GM12872 (cell line): ENCODE data around the gene TMIGD2.

ENCODE experiments used
- TF ChIP-seq, protein P1 (sequence below): IDR thresholded peaks from 3 replicates; pipeline ENCODE4 v1.5.1; 2011; ENCODE audit warnings: low read depth, mild to moderate bottlenecking, low read length, moderate library complexity; ENCODE audit not compliant: insufficient read depth

The TMIGD2 gene

DNA sequence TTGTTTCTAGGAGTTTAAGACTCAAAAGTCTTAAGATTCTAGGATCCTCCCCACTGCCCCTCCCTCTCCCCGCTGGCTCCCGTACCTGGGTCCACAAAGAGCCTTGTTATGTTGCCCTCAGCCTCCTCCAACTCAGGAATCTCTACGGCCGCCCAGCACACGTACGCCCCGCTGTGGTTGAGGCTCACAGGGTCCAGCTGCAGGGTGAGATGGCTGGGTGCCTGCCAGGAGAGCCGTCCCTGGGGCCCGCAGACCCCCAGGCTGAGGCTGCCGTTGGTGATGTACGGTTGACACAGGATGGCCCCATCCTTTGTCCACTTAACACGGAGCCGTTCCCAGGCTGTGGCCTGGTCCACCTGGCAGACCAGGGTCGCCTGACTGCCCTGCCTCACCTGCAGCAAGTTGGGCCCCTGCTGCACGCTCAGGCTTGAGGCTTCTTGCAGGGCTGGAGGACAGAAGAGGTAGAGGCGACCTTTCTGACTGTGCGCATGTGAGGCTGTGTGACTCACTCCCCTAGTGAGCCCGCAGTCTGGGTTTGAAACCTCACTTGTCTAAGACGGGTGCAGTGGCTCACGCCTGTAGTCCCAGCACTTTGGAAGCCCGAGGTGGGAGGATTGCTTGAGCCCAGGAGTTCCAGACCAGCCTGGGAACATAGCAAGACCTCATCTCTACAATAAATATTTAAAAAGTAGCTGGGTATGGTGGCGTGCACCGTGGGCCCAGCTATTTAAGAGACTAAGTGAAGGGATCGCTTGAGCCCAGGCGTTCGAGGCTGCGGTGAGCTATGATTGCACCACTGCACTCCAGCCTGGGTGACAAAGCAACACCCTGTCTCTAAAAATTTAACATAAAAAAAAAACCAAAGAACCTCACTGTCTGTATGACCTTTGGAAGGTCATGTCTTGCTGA is 4.0 kb downstream of the TMIGD2 start:
- TF ChIP-seq, protein P1, sequence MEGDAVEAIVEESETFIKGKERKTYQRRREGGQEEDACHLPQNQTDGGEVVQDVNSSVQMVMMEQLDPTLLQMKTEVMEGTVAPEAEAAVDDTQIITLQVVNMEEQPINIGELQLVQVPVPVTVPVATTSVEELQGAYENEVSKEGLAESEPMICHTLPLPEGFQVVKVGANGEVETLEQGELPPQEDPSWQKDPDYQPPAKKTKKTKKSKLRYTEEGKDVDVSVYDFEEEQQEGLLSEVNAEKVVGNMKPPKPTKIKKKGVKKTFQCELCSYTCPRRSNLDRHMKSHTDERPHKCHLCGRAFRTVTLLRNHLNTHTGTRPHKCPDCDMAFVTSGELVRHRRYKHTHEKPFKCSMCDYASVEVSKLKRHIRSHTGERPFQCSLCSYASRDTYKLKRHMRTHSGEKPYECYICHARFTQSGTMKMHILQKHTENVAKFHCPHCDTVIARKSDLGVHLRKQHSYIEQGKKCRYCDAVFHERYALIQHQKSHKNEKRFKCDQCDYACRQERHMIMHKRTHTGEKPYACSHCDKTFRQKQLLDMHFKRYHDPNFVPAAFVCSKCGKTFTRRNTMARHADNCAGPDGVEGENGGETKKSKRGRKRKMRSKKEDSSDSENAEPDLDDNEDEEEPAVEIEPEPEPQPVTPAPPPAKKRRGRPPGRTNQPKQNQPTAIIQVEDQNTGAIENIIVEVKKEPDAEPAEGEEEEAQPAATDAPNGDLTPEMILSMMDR = no peak

DNA sequence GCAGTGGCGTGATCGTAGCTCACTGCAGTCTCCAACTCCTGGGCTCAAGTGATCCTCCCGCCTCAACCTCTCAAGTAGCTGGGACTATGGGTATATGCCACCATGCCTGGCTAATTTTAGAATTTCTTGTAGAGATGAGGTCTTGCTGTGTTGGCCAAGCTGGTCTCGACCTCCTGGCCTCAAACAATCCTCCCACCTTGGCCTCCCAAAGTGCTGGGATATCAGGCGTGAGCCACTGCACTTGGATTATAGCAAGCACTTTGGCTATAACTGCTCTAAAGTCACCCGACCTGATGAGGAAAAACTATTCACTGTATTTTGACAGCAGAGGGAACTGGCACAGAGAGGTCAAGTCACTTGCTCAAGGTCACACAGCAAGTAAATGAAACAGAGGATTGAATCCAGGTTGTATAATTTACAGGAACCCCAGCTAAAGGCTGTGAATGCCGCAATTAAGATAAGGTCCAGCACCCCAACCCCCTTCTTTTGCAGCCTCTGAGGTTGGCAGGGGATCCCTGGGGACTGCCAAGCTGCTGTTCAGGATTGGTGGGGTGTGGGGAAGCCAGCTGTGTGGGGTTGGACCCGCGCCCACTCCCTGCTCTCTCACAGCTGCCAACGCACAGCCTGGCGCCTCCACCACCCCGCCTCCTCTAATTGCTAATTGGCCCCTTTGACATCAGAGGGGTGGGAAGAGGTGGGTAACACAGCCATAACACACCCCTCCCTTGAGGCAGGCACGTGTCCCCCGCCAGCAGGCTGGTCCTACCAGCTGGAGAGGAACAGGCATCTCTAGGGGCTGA is 6.0 kb downstream of the TMIGD2 start:
- TF ChIP-seq, protein P1 = no peak

DNA sequence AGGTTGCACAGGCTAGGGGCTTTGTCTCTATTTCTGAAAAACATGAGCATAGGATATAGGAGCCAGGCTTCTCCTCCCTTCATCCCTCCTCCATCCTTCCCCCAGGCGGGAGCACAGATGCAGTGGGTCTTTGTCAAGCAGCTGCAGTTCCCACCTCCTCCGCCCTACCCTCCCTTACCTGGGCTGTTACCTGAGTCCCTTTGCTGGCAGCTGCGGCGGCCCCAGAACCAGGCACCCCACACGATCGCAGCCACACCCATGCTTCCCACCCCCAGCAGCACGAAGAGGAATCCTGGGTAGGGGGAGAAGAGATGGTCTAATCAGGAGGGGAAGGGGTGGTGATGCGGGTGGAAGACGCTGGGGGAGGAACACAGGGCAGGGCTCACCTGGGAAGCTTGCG is 7.8 kb downstream of the TMIGD2 start:
- TF ChIP-seq, protein P1 = no peak

DNA sequence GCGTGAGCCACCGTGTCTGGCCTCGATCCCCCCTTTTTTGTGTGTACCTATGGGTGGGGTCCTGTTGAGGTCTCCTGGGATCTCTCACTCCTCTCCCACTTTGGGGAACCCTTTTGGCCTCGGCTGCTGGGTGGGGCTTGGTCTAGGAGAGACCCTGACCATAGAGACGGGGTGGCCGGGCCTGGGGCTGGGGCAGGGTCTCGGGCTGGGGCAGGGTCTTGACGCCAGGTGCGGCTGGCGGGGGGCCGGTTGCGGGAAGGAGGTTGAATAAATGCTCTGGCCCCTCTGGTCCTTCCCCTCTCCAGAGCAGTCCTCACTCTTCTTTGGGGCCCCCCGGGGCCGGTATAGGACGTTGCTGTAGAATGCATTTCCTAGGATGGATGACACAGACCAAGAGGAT is 9.7 kb downstream of the TMIGD2 start:
- TF ChIP-seq, protein P1 = no peak

- TF ChIP-seq, protein P1 = no peak
Observed at GRCh38 chr19:4291184-4291732, 10.9 kb downstream of the TMIGD2 start.

- TF ChIP-seq, protein P1 = no peak
Observed at GRCh38 chr19:4288091-4288777, 14.0 kb downstream of the TMIGD2 start.

DNA sequence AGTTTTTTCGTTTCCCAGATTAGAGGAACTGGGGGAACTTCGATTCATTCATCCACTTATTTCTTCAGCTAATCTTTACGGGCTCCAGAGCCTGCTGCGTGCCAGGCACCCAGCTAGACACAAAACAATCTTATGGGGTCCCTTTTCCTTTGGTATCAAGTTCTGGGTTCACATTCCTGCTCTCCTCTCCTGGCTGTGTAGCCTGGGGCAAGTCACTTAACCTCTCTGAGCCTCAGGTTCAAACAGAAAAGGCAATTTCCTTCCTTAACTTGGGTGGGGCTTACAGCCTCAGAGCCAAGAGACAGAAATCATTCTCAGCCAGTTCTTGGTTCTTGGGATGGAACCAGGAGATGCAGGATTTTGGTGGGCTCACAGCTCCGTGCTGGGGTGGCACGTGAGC is 17.2 kb downstream of the TMIGD2 start:
- TF ChIP-seq, protein P1 = no peak
